Liver (tissue), 9 donors: ENCODE measurements around the gene RNASE12. TPM values are rescaled to one million over a fixed set of nuclear protein-coding genes. Genes with fewer than 3 reads are reported as not detected.
"Not testable (repeated sequence)": the region's sequence is repeated elsewhere in the genome, so short reads cannot be mapped to it uniquely, and the experiment has no call there.

Experiments
- DNase-seq: peaks from one replicate; pipeline ENCODE4 v3.0.0-alpha.2; 2017; ENCODE audit warnings: low spot score
- H3K27ac ChIP-seq, 2 donors: one replicate each; pipeline ENCODE4 v1.7.0; 2013; ENCODE audit warnings: inconsistent platforms in 2 of 2, low read length in 2 of 2, control low read depth in 1 of 2, low read depth in 1 of 2, mild to moderate bottlenecking in 1 of 2
- H3K27me3 ChIP-seq, 4 donors: one replicate each; pipeline versions ENCODE4 v1.6.1 to v1.7.0; 2013; ENCODE audit warnings: low read length in 3 of 4, inconsistent platforms in 1 of 4, mild to moderate bottlenecking in 1 of 4, moderate library complexity in 1 of 4; ENCODE audit not compliant: control insufficient read depth in 4 of 4, insufficient read depth in 4 of 4
- H3K36me3 ChIP-seq, 4 donors: one replicate each; pipeline versions ENCODE4 v1.6.1 to v1.7.0; 2013; ENCODE audit warnings: low read length in 3 of 4, mild to moderate bottlenecking in 3 of 4, low read depth in 1 of 4, moderate library complexity in 1 of 4; ENCODE audit not compliant: control insufficient read depth in 4 of 4, insufficient read depth in 3 of 4
- H3K4me1 ChIP-seq, 4 donors: one replicate each; pipeline versions ENCODE4 v1.6.1 to v1.7.0; 2013; ENCODE audit warnings: low read length in 3 of 4, mild to moderate bottlenecking in 3 of 4, moderate library complexity in 1 of 4; ENCODE audit not compliant: control insufficient read depth in 4 of 4, insufficient read depth in 4 of 4
- H3K4me3 ChIP-seq, 3 donors: one replicate each; pipeline versions ENCODE4 v1.6.1 to v1.7.0; 2013; ENCODE audit warnings: low read length in 3 of 3, control low read depth in 1 of 3, low read depth in 1 of 3, mild to moderate bottlenecking in 1 of 3
- H3K9ac ChIP-seq, 2 donors: one replicate each; pipeline ENCODE4 v1.7.0; 2013; ENCODE audit warnings: low read length in 2 of 2, mild to moderate bottlenecking in 2 of 2, moderate library complexity in 2 of 2, control low read depth in 1 of 2, low read depth in 1 of 2
- H3K9me3 ChIP-seq, 4 donors: one replicate each; pipeline versions ENCODE4 v1.6.1 to v1.7.0; 2013; ENCODE audit warnings: low read length in 3 of 4; ENCODE audit not compliant: control insufficient read depth in 4 of 4
- EGR1 ChIP-seq, 2 donors: IDR thresholded peaks; 2 replicates each; pipeline ENCODE4 v1.6.1; 2016 to 2018; ENCODE audit warnings: antibody characterized with exemption in 2 of 2, low read depth in 2 of 2
- FOXA2 ChIP-seq: IDR thresholded peaks from 2 replicates; pipeline ENCODE4 v1.6.1; 2016; ENCODE audit warnings: antibody characterized with exemption
- GABPA ChIP-seq, 2 donors: IDR thresholded peaks in 1 of 2; conservative IDR thresholded peaks in 1 of 2; 2 replicates each; pipeline ENCODE4 v1.6.1; 2016; ENCODE audit warnings: antibody characterized with exemption in 2 of 2, mild to moderate bottlenecking in 1 of 2, moderate library complexity in 1 of 2
- HNF4A ChIP-seq, 2 donors: conservative IDR thresholded peaks; 2 replicates each; pipeline ENCODE4 v1.6.1; 2016; ENCODE audit warnings: antibody characterized with exemption in 2 of 2, mild to moderate bottlenecking in 2 of 2
- HNF4G ChIP-seq: IDR thresholded peaks from 2 replicates; pipeline ENCODE4 v1.6.1; 2016; ENCODE audit warnings: antibody characterized with exemption
- JUND ChIP-seq, 2 donors: IDR thresholded peaks; 2 replicates each; pipeline ENCODE4 v1.6.1; 2016; ENCODE audit warnings: antibody characterized with exemption in 2 of 2
- NR2F2 ChIP-seq: IDR thresholded peaks from 2 replicates; pipeline ENCODE4 v1.6.1; 2016; ENCODE audit warnings: antibody characterized with exemption
- TAF1 ChIP-seq: conservative IDR thresholded peaks from 2 replicates; pipeline ENCODE4 v1.6.1; 2016; ENCODE audit warnings: antibody characterized with exemption, mild to moderate bottlenecking
- YY1 ChIP-seq: IDR thresholded peaks from 2 replicates; pipeline ENCODE4 v1.6.1; 2016; ENCODE audit warnings: antibody characterized with exemption, mild to moderate bottlenecking
- WGBS: extraction: QIAGEN DNeasy Blood & Tissue Kit; methylation state at CpG from one replicate; pipeline ENCODE4 v1.1.7; 2013; 5-methylcytosine and 5-hydroxymethylcytosine counted together
- polyA plus RNA-seq, 2 donors: library from polyadenylated mRNA; stranded (reverse) in 1 of 2; unstranded in 1 of 2; fragments of 200-250 nt in 1 of 2; fragments of >200 nt in 1 of 2; fragmentation: Nextera tagmentation in 1 of 2; extraction: Ambion mirVana in 1 of 2; gene quantifications; one replicate each; pipeline versions ENCODE4 v1.2.1 to v1.2.3, GENCODE V29; 2013 to 2015
- total RNA-seq, 2 donors: library from RNA; depleted of rRNA; stranded (reverse); fragments of >200 nt; gene quantifications; one replicate each; pipeline ENCODE4 v1.2.3, GENCODE V29; 2014
- TF ChIP-seq, protein P1 (sequence below): IDR thresholded peaks from 2 replicates; pipeline ENCODE4 v1.6.1; 2016; ENCODE audit warnings: antibody characterized with exemption, mild to moderate bottlenecking
- TF ChIP-seq, protein P2 (sequence below): IDR thresholded peaks from 2 replicates; pipeline ENCODE4 v1.6.1; 2016; ENCODE audit warnings: antibody characterized with exemption
- TF ChIP-seq, protein P3 (sequence below): fragments of 150-350 bp; IDR thresholded peaks from 2 replicates; pipeline ENCODE4 v1.5.1; 2017; ENCODE audit warnings: improper control_type of control experiment, low read depth, low read length; ENCODE audit not compliant: missing input control
- TF ChIP-seq, protein P4 (sequence below): IDR thresholded peaks from 2 replicates; pipeline ENCODE4 v1.6.1; 2016; ENCODE audit warnings: antibody characterized with exemption
- donor health status: healthy.
- donor health status: healthy.
- donor health status: healthy.
- donor health status: healthy.
- donor health status: healthy.

Gene RNASE12
- total and polyA plus RNA-seq, 4 donors, result not detected

DNA sequence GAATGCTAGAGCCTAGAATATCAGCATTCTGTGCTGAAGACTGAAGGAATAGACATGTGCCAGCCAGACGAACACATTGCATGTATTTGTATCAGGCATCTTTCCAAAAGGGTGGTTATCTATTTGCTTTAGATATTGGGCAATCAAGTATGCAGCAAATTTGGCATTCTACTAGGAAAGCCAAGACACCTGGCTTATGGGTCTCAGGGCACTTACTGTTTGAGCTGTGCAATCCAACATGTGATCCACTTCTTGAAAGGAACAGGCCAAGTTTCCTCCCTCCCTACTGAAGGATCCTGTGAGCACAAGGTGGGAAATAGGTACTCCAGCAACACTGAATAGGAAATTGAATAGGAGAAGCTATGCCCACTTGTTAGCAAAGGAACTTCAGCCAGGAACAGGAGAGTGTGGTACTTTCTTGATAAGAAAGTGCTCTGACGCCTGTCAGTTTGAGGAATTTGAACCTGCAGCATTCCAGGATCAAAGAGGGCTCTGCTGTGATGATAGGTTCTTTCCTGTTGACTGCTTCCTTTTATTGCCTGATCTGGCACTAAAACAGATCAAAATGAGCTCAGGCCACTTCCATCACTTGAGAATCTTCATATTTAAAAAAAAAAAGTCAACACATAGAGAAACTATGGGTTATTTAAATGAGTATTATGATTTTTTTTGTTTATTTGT is 29.8 kb upstream of the RNASE12 start:
- TF ChIP-seq TAF1 (no peak), JUND (IDR thresholded peaks at IDR 0.05) (no peak), HNF4G (no peak), NR2F2 (no peak), HNF4A (conservative IDR thresholded peaks at IDR 0.05) (no peak), FOXA2 (no peak), YY1 (no peak), GABPA (IDR thresholded peaks at IDR 0.05 in 1 of 2, conservative IDR thresholded peaks at IDR 0.05 in 1 of 2) (no peak), EGR1 (IDR thresholded peaks at IDR 0.05; ENCODE audit: low read depth in 2 of 2) (no peak)
- TF ChIP-seq, protein P1, sequence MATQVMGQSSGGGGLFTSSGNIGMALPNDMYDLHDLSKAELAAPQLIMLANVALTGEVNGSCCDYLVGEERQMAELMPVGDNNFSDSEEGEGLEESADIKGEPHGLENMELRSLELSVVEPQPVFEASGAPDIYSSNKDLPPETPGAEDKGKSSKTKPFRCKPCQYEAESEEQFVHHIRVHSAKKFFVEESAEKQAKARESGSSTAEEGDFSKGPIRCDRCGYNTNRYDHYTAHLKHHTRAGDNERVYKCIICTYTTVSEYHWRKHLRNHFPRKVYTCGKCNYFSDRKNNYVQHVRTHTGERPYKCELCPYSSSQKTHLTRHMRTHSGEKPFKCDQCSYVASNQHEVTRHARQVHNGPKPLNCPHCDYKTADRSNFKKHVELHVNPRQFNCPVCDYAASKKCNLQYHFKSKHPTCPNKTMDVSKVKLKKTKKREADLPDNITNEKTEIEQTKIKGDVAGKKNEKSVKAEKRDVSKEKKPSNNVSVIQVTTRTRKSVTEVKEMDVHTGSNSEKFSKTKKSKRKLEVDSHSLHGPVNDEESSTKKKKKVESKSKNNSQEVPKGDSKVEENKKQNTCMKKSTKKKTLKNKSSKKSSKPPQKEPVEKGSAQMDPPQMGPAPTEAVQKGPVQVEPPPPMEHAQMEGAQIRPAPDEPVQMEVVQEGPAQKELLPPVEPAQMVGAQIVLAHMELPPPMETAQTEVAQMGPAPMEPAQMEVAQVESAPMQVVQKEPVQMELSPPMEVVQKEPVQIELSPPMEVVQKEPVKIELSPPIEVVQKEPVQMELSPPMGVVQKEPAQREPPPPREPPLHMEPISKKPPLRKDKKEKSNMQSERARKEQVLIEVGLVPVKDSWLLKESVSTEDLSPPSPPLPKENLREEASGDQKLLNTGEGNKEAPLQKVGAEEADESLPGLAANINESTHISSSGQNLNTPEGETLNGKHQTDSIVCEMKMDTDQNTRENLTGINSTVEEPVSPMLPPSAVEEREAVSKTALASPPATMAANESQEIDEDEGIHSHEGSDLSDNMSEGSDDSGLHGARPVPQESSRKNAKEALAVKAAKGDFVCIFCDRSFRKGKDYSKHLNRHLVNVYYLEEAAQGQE, result no peak
- TF ChIP-seq, protein P2, sequence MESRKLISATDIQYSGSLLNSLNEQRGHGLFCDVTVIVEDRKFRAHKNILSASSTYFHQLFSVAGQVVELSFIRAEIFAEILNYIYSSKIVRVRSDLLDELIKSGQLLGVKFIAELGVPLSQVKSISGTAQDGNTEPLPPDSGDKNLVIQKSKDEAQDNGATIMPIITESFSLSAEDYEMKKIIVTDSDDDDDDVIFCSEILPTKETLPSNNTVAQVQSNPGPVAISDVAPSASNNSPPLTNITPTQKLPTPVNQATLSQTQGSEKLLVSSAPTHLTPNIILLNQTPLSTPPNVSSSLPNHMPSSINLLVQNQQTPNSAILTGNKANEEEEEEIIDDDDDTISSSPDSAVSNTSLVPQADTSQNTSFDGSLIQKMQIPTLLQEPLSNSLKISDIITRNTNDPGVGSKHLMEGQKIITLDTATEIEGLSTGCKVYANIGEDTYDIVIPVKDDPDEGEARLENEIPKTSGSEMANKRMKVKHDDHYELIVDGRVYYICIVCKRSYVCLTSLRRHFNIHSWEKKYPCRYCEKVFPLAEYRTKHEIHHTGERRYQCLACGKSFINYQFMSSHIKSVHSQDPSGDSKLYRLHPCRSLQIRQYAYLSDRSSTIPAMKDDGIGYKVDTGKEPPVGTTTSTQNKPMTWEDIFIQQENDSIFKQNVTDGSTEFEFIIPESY, result no peak
- TF ChIP-seq, protein P3, sequence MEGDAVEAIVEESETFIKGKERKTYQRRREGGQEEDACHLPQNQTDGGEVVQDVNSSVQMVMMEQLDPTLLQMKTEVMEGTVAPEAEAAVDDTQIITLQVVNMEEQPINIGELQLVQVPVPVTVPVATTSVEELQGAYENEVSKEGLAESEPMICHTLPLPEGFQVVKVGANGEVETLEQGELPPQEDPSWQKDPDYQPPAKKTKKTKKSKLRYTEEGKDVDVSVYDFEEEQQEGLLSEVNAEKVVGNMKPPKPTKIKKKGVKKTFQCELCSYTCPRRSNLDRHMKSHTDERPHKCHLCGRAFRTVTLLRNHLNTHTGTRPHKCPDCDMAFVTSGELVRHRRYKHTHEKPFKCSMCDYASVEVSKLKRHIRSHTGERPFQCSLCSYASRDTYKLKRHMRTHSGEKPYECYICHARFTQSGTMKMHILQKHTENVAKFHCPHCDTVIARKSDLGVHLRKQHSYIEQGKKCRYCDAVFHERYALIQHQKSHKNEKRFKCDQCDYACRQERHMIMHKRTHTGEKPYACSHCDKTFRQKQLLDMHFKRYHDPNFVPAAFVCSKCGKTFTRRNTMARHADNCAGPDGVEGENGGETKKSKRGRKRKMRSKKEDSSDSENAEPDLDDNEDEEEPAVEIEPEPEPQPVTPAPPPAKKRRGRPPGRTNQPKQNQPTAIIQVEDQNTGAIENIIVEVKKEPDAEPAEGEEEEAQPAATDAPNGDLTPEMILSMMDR, result no peak
- TF ChIP-seq, protein P4, sequence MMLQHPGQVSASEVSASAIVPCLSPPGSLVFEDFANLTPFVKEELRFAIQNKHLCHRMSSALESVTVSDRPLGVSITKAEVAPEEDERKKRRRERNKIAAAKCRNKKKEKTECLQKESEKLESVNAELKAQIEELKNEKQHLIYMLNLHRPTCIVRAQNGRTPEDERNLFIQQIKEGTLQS, result no peak
- Histone ChIP-seq H3K36me3 (no peaks in the 10 kb centered on the region), H3K27ac (no peak overlapping the region), H3K4me3 (no peak overlapping the region), H3K27me3 (peaks cover 0 to 7% (median 2%) of the 10 kb centered on the region in 4 donors), H3K9ac (no peak overlapping the region), H3K9me3 (no peaks in the 10 kb centered on the region), H3K4me1 (peaks cover 0 to 10% (median 5%) of the 10 kb centered on the region in 4 donors)
- no peak for DNase-seq
- 45% methylated on average over 2 of the region's 2 CpGs for WGBS

DNA sequence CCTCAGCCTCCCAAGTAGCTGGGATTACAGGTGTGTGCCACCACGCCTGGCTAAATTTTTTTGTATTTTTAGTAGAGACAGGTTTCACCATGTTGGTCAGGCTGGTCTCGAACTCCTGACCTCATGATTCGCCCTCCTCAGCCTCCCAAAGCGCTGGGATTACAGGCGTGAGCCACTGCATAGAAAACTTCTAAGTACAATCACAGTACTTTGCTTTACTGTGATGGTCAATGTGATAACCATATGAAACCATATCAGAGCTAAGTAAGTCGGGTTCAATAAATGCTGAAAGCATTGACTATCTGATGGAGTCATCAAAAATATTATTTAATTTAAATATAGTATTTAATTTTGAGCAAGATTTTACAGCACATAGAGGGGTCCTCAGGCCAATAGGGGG is 28.5 kb upstream of the RNASE12 start:
- H3K27ac ChIP-seq, H3K9me3 ChIP-seq, H3K36me3 ChIP-seq, H3K4me3 ChIP-seq, H3K4me1 ChIP-seq, H3K27me3 ChIP-seq, H3K9ac ChIP-seq, DNase-seq: not testable (repeated sequence)
- WGBS, result 93% methylated on average over 6 of the region's 6 CpGs
